Endothelial cell of umbilical vein (primary cell): ENCODE data around the gene DPP7. TPM values are rescaled to one million over a fixed set of nuclear protein-coding genes. Genes with fewer than 3 reads are reported as not detected.

Experiments used
- BruUV-seq: library from RNA; stranded (reverse); fragments of 400-500 nt; replicated peaks from 2 replicates; lab custom pipeline; 2021; lab: Mats Ljungman, UMichigan
- CTCF ChIA-PET: fragments of 300-600, 350-600 bp; sonication (Branson Sonifier 250); formaldehyde crosslinking; loops from one replicate; lab custom pipeline; 2021; ENCODE audit warnings: antibody characterized with exemption, inconsistent platforms; lab: Charles Lee
- POLR2A ChIA-PET: fragments of 300-600, 350-600 bp; sonication (Branson Sonifier 250); formaldehyde crosslinking; loops from one replicate; lab custom pipeline; 2021; ENCODE audit warnings: antibody characterized with exemption, inconsistent platforms; lab: Charles Lee
- DNase-seq: peaks from one replicate; pipeline ENCODE4 v3.0.0-alpha.2; 2011; ENCODE audit warnings: low read depth, low spot score
- FAIRE-seq: peaks from 2 replicates; lab custom pipeline; 2011; peaks lifted over from hg19 to GRCh38; lab: Jason Lieb, UNC
- H2AFZ ChIP-seq: 2 replicates; pipeline ENCODE4 v1.6.0; 2012; ENCODE audit warnings: low read depth, low read length, control low read depth, inconsistent platforms
- H3K27ac ChIP-seq: 2 replicates; pipeline ENCODE4 v1.5.1; 2011; ENCODE audit warnings: low read depth, mild to moderate bottlenecking, control low read depth, low read length, moderate library complexity; ENCODE audit not compliant: insufficient read depth
- H3K27me3 ChIP-seq, 2 experiments: 2 replicates each; pipeline versions ENCODE4 v1.6.0 to v1.6.1; 2011; ENCODE audit warnings: low read length in 2 of 2, mixed read lengths in 1 of 2; ENCODE audit not compliant: control insufficient read depth in 2 of 2, insufficient read depth in 2 of 2
- H3K36me3 ChIP-seq, 2 experiments: 2 replicates in 1 of 2; 3 replicates in 1 of 2; pipeline ENCODE4 v1.5.1; 2011; ENCODE audit warnings: low read length in 2 of 2, mild to moderate bottlenecking in 1 of 2, moderate library complexity in 1 of 2; ENCODE audit not compliant: control insufficient read depth in 2 of 2, insufficient read depth in 2 of 2; ENCODE audit errors: extremely low read depth in 1 of 2
- H3K4me1 ChIP-seq: 3 replicates; pipeline ENCODE4 v1.5.1; 2011; ENCODE audit warnings: mild to moderate bottlenecking, low read length; ENCODE audit not compliant: control insufficient read depth, insufficient read depth; ENCODE audit errors: extremely low read depth
- H3K4me2 ChIP-seq: 2 replicates; pipeline ENCODE4 v1.6.1; 2011; ENCODE audit warnings: low read length, control low read depth, mixed read lengths; ENCODE audit not compliant: insufficient read depth
- H3K4me3 ChIP-seq, 3 experiments: fragments of 200-600 bp in 1 of 3; sonication (generic), shearing (Covaris generic) in 1 of 3; replicated peaks in 1 of 3; 2 replicates each; pipeline ENCODE4 v1.5.1; 2011 to 2016; ENCODE audit warnings: control low read depth in 3 of 3, low read length in 3 of 3, mild to moderate bottlenecking in 2 of 3, inconsistent platforms in 1 of 3, low read depth in 1 of 3, moderate library complexity in 1 of 3; ENCODE audit not compliant: insufficient read depth in 1 of 3
- H3K79me2 ChIP-seq: 2 replicates; pipeline ENCODE4 v1.6.0; 2012; ENCODE audit warnings: low read length, inconsistent platforms; ENCODE audit not compliant: control insufficient read depth, insufficient read depth
- H3K9ac ChIP-seq: replicated peaks from 2 replicates; pipeline ENCODE3; 2011; ENCODE audit warnings: low read length, control low read depth; ENCODE audit not compliant: insufficient read depth; ENCODE audit errors: extremely low read depth
- H3K9me1 ChIP-seq: replicated peaks from 3 replicates; pipeline ENCODE4 v1.6.0; 2011; ENCODE audit warnings: mild to moderate bottlenecking, low read length; ENCODE audit not compliant: control insufficient read depth, insufficient read depth; ENCODE audit errors: extremely low read depth
- H3K9me3 ChIP-seq: replicated peaks from 2 replicates; pipeline ENCODE4 v1.5.1; 2012; ENCODE audit warnings: low read length, inconsistent platforms; ENCODE audit not compliant: control insufficient read depth, insufficient read depth
- H4K20me1 ChIP-seq: replicated peaks from 2 replicates; pipeline ENCODE3; 2011; ENCODE audit warnings: mild to moderate bottlenecking, low read length; ENCODE audit not compliant: control insufficient read depth, insufficient read depth; ENCODE audit errors: extremely low read depth
- EZH2 ChIP-seq: IDR thresholded peaks from 2 replicates; pipeline ENCODE4 v1.6.1; 2012; ENCODE audit warnings: borderline replicate concordance, low read depth, mild to moderate bottlenecking, moderate library complexity, low read length, inconsistent platforms; ENCODE audit not compliant: severe bottlenecking
- FOS ChIP-seq: IDR thresholded peaks from 2 replicates; pipeline ENCODE4 v1.6.1; 2011; ENCODE audit warnings: mild to moderate bottlenecking, low read length, moderate library complexity, borderline replicate concordance; ENCODE audit not compliant: insufficient read depth
- GATA2 ChIP-seq: IDR thresholded peaks from 2 replicates; pipeline ENCODE4 v1.7.0; 2011; ENCODE audit warnings: low read depth, mild to moderate bottlenecking, moderate library complexity, mixed read lengths, low read length; ENCODE audit not compliant: insufficient read length, insufficient read depth
- JUN ChIP-seq: IDR thresholded peaks from 2 replicates; pipeline ENCODE4 v1.6.1; 2011; ENCODE audit warnings: borderline replicate concordance, low read depth; ENCODE audit not compliant: insufficient read length, insufficient read depth
- MYC ChIP-seq: IDR thresholded peaks from one replicate; pipeline ENCODE4 v1.6.1; 2011; ENCODE audit warnings: mild to moderate bottlenecking, low read depth, low read length
- POLR2A ChIP-seq: IDR thresholded peaks from 2 replicates; pipeline ENCODE4 v1.6.1; 2012; ENCODE audit warnings: low read depth, mild to moderate bottlenecking, control low read depth, low read length
- POLR2AphosphoS5 ChIP-seq: IDR thresholded peaks from 2 replicates; pipeline ENCODE4 v1.6.1; 2012; ENCODE audit warnings: low read depth, mild to moderate bottlenecking, control low read depth, low read length, moderate library complexity; ENCODE audit not compliant: insufficient read depth
- dilution Hi-C: fragments of 300-500 bp; cut with MboI; formaldehyde crosslinking; loops from one replicate; pipeline ENCODE4 v1.15.0; 2019; ENCODE audit warnings: low sequenced_read_pairs; ENCODE audit not compliant: extremely low pct_ligation_motif_present
- intact Hi-C: fragments of 100-400 bp; cut with micrococcal nuclease; formaldehyde crosslinking; loops from one replicate; pipeline ENCODE4 v1.10.0; 2022
- polyA plus RNA-seq, 4 experiments: library from polyadenylated mRNA; depleted of rRNA in 3 of 4; stranded (reverse) in 3 of 4; unstranded in 1 of 4; fragments of >200 nt; gene quantifications; 2 replicates each; pipeline versions ENCODE4 v1.2.1 to v1.2.3, GENCODE V29; 2011 to 2012; ENCODE audit warnings: missing spikeins in 1 of 4
- total RNA-seq: library from RNA; stranded (reverse); gene quantifications from 2 replicates; pipeline ENCODE4 v1.2.3, GENCODE V29; 2021
- TF ChIP-seq, protein P1 (sequence below), 2 donors: IDR thresholded peaks; 1 replicate in 1 of 2; 2 replicates in 1 of 2; pipeline ENCODE4 v1.5.1; 2011; ENCODE audit warnings: low read length in 2 of 2, mild to moderate bottlenecking in 2 of 2, moderate library complexity in 2 of 2, control low read depth in 1 of 2, inconsistent platforms in 1 of 2, low read depth in 1 of 2; ENCODE audit not compliant: insufficient read depth in 1 of 2; ENCODE audit errors: extremely low read depth in 1 of 2
- TF ChIP-seq, protein P2 (sequence below): IDR thresholded peaks from 2 replicates; pipeline ENCODE4 v1.6.1; 2011; ENCODE audit not compliant: insufficient read depth, insufficient read length

The DPP7 gene
- total and polyA plus RNA-seq, 2 donors (not counting 3 experiments of a cell fraction or from before 2014, with no cell fraction given): 149 to 200 TPM

DNA sequence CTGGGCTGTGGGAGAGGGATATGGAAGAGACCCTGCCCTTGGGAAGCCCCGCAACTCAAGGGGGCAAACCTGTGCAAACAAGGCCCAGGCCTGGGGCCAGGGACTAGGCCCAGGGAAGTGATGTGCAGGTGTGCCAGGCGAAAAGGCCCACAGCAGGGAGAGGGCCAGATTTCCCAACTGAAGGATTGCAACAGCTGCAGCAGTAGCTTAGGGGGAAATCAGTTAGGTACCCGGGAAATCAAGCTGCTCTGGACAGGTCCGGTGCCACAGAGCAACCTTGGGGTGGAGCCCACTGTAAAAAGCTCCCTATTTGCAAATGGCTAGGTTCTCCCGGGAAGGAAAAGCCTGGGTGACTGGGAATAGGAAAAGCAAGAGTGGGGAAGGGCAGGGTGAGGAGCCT lies 34.8 kb upstream of the DPP7 start:
- CTCF ChIA-PET: interaction anchor here (1.7 kb wide), 1 partner anchor 20 kb away, joined by 4 read pairs; no protein-coding TSS in a partner anchor
- Histone ChIP-seq H3K36me3 (no peaks in the 10 kb centered on the region), H3K9ac (no peak overlapping the region), H4K20me1 (no peaks in the 10 kb centered on the region), H3K79me2 (no peaks in the 10 kb centered on the region), H2AFZ (no peak overlapping the region), H3K4me2 (no peak overlapping the region), H3K27me3 (no peaks in the 10 kb centered on the region), H3K9me1 (no peaks in the 10 kb centered on the region), H3K4me3 (no peak overlapping the region), H3K4me1 (no peaks in the 10 kb centered on the region), H3K9me3 (no peaks in the 10 kb centered on the region), H3K27ac (no peak overlapping the region)
- intact Hi-C loops: no loop called here
- dilution Hi-C loops: no loop called here
- DNase-seq (no peak), FAIRE-seq (no peak)
- POLR2A ChIA-PET: no interaction called here
- TF ChIP-seq, protein P1, sequence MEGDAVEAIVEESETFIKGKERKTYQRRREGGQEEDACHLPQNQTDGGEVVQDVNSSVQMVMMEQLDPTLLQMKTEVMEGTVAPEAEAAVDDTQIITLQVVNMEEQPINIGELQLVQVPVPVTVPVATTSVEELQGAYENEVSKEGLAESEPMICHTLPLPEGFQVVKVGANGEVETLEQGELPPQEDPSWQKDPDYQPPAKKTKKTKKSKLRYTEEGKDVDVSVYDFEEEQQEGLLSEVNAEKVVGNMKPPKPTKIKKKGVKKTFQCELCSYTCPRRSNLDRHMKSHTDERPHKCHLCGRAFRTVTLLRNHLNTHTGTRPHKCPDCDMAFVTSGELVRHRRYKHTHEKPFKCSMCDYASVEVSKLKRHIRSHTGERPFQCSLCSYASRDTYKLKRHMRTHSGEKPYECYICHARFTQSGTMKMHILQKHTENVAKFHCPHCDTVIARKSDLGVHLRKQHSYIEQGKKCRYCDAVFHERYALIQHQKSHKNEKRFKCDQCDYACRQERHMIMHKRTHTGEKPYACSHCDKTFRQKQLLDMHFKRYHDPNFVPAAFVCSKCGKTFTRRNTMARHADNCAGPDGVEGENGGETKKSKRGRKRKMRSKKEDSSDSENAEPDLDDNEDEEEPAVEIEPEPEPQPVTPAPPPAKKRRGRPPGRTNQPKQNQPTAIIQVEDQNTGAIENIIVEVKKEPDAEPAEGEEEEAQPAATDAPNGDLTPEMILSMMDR (IDR thresholded peaks at IDR 0.05; ENCODE audit: extremely low read depth in 1 of 2, insufficient read depth in 1 of 2, low read depth in 1 of 2, low read length in 2 of 2): no peak
- TF ChIP-seq FOS (no peak), GATA2 (no peak), JUN (no peak), POLR2A (no peak), MYC (no peak), EZH2 (no peak), POLR2AphosphoS5 (no peak)
- TF ChIP-seq, protein P2, sequence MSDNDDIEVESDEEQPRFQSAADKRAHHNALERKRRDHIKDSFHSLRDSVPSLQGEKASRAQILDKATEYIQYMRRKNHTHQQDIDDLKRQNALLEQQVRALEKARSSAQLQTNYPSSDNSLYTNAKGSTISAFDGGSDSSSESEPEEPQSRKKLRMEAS: no peak
- no TSS peak for BruUV-seq
